ENCODE results near the gene NFASC. TPM values are rescaled to one million over a fixed set of nuclear protein-coding genes. Genes with fewer than 3 reads are reported as not detected.

Gene NFASC
- total and polyA plus RNA-seq, 4 donors = 0.23 to 5.4 (median 1.9) TPM

- TF ChIP-seq, protein P1, sequence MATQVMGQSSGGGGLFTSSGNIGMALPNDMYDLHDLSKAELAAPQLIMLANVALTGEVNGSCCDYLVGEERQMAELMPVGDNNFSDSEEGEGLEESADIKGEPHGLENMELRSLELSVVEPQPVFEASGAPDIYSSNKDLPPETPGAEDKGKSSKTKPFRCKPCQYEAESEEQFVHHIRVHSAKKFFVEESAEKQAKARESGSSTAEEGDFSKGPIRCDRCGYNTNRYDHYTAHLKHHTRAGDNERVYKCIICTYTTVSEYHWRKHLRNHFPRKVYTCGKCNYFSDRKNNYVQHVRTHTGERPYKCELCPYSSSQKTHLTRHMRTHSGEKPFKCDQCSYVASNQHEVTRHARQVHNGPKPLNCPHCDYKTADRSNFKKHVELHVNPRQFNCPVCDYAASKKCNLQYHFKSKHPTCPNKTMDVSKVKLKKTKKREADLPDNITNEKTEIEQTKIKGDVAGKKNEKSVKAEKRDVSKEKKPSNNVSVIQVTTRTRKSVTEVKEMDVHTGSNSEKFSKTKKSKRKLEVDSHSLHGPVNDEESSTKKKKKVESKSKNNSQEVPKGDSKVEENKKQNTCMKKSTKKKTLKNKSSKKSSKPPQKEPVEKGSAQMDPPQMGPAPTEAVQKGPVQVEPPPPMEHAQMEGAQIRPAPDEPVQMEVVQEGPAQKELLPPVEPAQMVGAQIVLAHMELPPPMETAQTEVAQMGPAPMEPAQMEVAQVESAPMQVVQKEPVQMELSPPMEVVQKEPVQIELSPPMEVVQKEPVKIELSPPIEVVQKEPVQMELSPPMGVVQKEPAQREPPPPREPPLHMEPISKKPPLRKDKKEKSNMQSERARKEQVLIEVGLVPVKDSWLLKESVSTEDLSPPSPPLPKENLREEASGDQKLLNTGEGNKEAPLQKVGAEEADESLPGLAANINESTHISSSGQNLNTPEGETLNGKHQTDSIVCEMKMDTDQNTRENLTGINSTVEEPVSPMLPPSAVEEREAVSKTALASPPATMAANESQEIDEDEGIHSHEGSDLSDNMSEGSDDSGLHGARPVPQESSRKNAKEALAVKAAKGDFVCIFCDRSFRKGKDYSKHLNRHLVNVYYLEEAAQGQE (IDR thresholded peaks at IDR 0.05) = no peak
- no peak for TF ChIP-seq NR2F2 (IDR thresholded peaks at IDR 0.05)
- TF ChIP-seq FOXA1 (IDR thresholded peaks at IDR 0.05) = no peak
- no peak for TF ChIP-seq FOXA2 (IDR thresholded peaks at IDR 0.05)
- TF ChIP-seq JUND (IDR thresholded peaks at IDR 0.05) = no peak
- TF ChIP-seq HNF4A (conservative IDR thresholded peaks at IDR 0.05) = no peak
- TF ChIP-seq, protein P2, sequence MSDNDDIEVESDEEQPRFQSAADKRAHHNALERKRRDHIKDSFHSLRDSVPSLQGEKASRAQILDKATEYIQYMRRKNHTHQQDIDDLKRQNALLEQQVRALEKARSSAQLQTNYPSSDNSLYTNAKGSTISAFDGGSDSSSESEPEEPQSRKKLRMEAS (IDR thresholded peaks at IDR 0.05) = no peak
- TF ChIP-seq RXRA (IDR thresholded peaks at IDR 0.05) = no peak
- TF ChIP-seq RAD21 (IDR thresholded peaks at IDR 0.05) = no peak
- TF ChIP-seq HNF4G (IDR thresholded peaks at IDR 0.05) = no peak
Measured at GRCh38 chr1:204842369-204842768, 28.3 kb upstream of the NFASC start (continued).

DNA sequence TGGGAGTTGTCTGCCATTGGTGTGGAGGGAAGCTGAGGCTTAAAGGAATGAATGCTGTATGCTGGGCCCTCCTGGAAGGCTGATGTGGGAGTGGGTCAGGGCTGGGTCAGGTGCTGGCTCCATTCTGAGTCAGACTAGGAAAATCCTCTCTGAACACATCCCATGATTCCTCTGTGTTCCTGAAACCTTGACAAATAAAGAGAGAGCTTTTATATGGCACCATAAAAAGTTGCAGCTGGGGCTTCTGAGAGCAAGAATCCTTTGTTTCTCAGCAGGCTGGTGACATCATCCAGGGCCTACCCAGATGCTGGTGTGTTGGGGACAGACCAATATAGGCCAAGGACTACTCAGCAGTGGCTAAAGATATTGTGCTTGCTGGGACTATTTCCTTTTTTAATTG, 27.8 kb upstream of the NFASC start:
- Histone ChIP-seq H3K9me3 (ENCODE audit: control insufficient read depth in 4 of 4, low read length in 3 of 4) (no peaks in the 10 kb centered on the region), H3K4me3 (ENCODE audit: low read depth in 1 of 3, low read length in 3 of 3) (no peak overlapping the region), H3K9ac (ENCODE audit: low read depth in 1 of 2, low read length in 2 of 2) (no peak overlapping the region), H3K27ac (ENCODE audit: low read depth in 1 of 2, low read length in 2 of 2) (no peak overlapping the region), H3K27me3 (ENCODE audit: control insufficient read depth in 4 of 4, insufficient read depth in 4 of 4, low read length in 3 of 4) (no peaks in the 10 kb centered on the region), H3K4me1 (ENCODE audit: control insufficient read depth in 4 of 4, insufficient read depth in 4 of 4, low read length in 3 of 4) (no peaks in the 10 kb centered on the region), H3K36me3 (ENCODE audit: control insufficient read depth in 4 of 4, insufficient read depth in 3 of 4, low read depth in 1 of 4, low read length in 3 of 4) (no peaks in the 10 kb centered on the region)
- TF ChIP-seq YY1 (IDR thresholded peaks at IDR 0.05) (no peak), FOXA1 (IDR thresholded peaks at IDR 0.05) (no peak), SP1 (IDR thresholded peaks at IDR 0.05) (no peak), NR2F2 (IDR thresholded peaks at IDR 0.05) (no peak), FOXA2 (IDR thresholded peaks at IDR 0.05) (no peak), ZBTB33 (IDR thresholded peaks at IDR 0.05) (no peak), EGR1 (IDR thresholded peaks at IDR 0.05; ENCODE audit: low read depth in 2 of 2) (no peak), HNF4G (IDR thresholded peaks at IDR 0.05) (no peak), TAF1 (conservative IDR thresholded peaks at IDR 0.05) (no peak), RXRA (IDR thresholded peaks at IDR 0.05) (no peak), RAD21 (IDR thresholded peaks at IDR 0.05) (no peak), HNF4A (conservative IDR thresholded peaks at IDR 0.05) (no peak)
- TF ChIP-seq, protein P3, sequence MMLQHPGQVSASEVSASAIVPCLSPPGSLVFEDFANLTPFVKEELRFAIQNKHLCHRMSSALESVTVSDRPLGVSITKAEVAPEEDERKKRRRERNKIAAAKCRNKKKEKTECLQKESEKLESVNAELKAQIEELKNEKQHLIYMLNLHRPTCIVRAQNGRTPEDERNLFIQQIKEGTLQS (IDR thresholded peaks at IDR 0.05) = no peak
- TF ChIP-seq, protein P4, sequence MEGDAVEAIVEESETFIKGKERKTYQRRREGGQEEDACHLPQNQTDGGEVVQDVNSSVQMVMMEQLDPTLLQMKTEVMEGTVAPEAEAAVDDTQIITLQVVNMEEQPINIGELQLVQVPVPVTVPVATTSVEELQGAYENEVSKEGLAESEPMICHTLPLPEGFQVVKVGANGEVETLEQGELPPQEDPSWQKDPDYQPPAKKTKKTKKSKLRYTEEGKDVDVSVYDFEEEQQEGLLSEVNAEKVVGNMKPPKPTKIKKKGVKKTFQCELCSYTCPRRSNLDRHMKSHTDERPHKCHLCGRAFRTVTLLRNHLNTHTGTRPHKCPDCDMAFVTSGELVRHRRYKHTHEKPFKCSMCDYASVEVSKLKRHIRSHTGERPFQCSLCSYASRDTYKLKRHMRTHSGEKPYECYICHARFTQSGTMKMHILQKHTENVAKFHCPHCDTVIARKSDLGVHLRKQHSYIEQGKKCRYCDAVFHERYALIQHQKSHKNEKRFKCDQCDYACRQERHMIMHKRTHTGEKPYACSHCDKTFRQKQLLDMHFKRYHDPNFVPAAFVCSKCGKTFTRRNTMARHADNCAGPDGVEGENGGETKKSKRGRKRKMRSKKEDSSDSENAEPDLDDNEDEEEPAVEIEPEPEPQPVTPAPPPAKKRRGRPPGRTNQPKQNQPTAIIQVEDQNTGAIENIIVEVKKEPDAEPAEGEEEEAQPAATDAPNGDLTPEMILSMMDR (IDR thresholded peaks at IDR 0.05; ENCODE audit: low read depth, low read length, missing input control) = no peak
- no peak for DNase-seq (ENCODE audit: low spot score)
